B cell (primary cell): ENCODE results near the gene TCAIM. TPM values are rescaled to one million over a fixed set of nuclear protein-coding genes. Genes with fewer than 3 reads are reported as not detected.
"Not testable (repeated sequence)": the region's sequence is repeated elsewhere in the genome, so short reads cannot be mapped to it uniquely, and the experiment has no call there.

Experiments used
- ATAC-seq: fragments of 200-7000 bp; cut with Tn5 transposase; one replicate; pipeline ENCODE4 v1.10.0; 2021; ENCODE audit warnings: low read depth, mild to moderate bottlenecking, moderate number of reproducible peaks, moderate library complexity
- CTCF ChIA-PET: fragments of 350-600 bp; sonication (Branson Sonifier 250); formaldehyde crosslinking; loops from one replicate; lab custom pipeline; 2021; ENCODE audit warnings: antibody characterized with exemption, inconsistent platforms; lab: Charles Lee
- POLR2A ChIA-PET: fragments of 350-600 bp; sonication (Branson Sonifier 250); formaldehyde crosslinking; loops from one replicate; lab custom pipeline; 2021; ENCODE audit warnings: antibody characterized with exemption; lab: Charles Lee
- DNase-seq: peaks from one replicate; pipeline ENCODE4 v3.0.0; 2013
- H2AFZ ChIP-seq: 2 replicates; pipeline ENCODE4 v1.6.1; 2012; ENCODE audit warnings: mild to moderate bottlenecking, low read depth, low read length; ENCODE audit not compliant: insufficient read depth, poor library complexity, severe bottlenecking
- H3K27ac ChIP-seq, 2 donors: 1 replicate in 1 of 2; 2 replicates in 1 of 2; pipeline ENCODE4 v1.5.1; 2012 to 2013; ENCODE audit warnings: low read length in 2 of 2, mild to moderate bottlenecking in 2 of 2, moderate library complexity in 1 of 2
- H3K27me3 ChIP-seq, 4 experiments: fragments of 200-600 bp in 1 of 4; sonication (generic) in 1 of 4; replicated peaks in 1 of 4; 1 replicate in 2 of 4; 2 replicates in 2 of 4; pipeline versions ENCODE4 v1.6.1 to v1.7.0; 2013 to 2016; ENCODE audit warnings: low read length in 3 of 4, mild to moderate bottlenecking in 2 of 4, mixed read lengths in 1 of 4, moderate library complexity in 1 of 4; ENCODE audit not compliant: insufficient read depth in 4 of 4, control insufficient read depth in 3 of 4; ENCODE audit errors: control extremely low read depth in 1 of 4
- H3K36me3 ChIP-seq, 2 experiments: replicated peaks in 1 of 2; 1 replicate in 1 of 2; 2 replicates in 1 of 2; pipeline versions ENCODE4 v1.6.1 to v1.7.1; 2013; ENCODE audit warnings: low read length in 1 of 2; ENCODE audit not compliant: insufficient read depth in 2 of 2, control insufficient read depth in 1 of 2; ENCODE audit errors: control extremely low read depth in 1 of 2, extremely low read depth in 1 of 2
- H3K4me1 ChIP-seq, 2 donors: fragments of 200-600 bp in 1 of 2; sonication (generic) in 1 of 2; 1 replicate in 1 of 2; 2 replicates in 1 of 2; pipeline versions ENCODE4 v1.5.1 to v1.6.1; 2013 to 2017; ENCODE audit warnings: low read length in 2 of 2; ENCODE audit not compliant: control insufficient read depth in 2 of 2, insufficient read depth in 2 of 2
- H3K4me2 ChIP-seq: replicated peaks from 2 replicates; pipeline ENCODE3; 2012; ENCODE audit warnings: mild to moderate bottlenecking, low read depth, low read length; ENCODE audit not compliant: poor library complexity, severe bottlenecking
- H3K4me3 ChIP-seq, 5 experiments: fragments of 200-600 bp in 1 of 5; sonication (generic) in 1 of 5; 1 replicate in 3 of 5; 2 replicates in 2 of 5; pipeline versions ENCODE4 v1.5.1 to v1.7.0; 2011 to 2016; ENCODE audit warnings: low read length in 4 of 5, mild to moderate bottlenecking in 4 of 5, low read depth in 2 of 5, control low read depth in 1 of 5, moderate library complexity in 1 of 5; ENCODE audit not compliant: insufficient read depth in 1 of 5; ENCODE audit errors: control extremely low read depth in 1 of 5, extremely low read depth in 1 of 5
- H3K79me2 ChIP-seq: fragments of 200-600 bp; sonication (generic); one replicate; pipeline ENCODE4 v1.6.0; 2016; ENCODE audit warnings: low read length; ENCODE audit not compliant: control insufficient read depth, insufficient read depth
- H3K9ac ChIP-seq: fragments of 200-600 bp; sonication (generic); 2 replicates; pipeline ENCODE4 v1.6.1; 2017; ENCODE audit warnings: mild to moderate bottlenecking, low read length, moderate library complexity
- H3K9me3 ChIP-seq, 3 donors: one replicate each; pipeline versions ENCODE4 v1.6.1 to v1.7.1; 2013; ENCODE audit warnings: low read length in 2 of 3; ENCODE audit not compliant: control insufficient read depth in 2 of 3, insufficient read depth in 1 of 3; ENCODE audit errors: control extremely low read depth in 1 of 3
- H4K20me1 ChIP-seq: 2 replicates; pipeline ENCODE4 v1.6.0; 2012; ENCODE audit warnings: mild to moderate bottlenecking, low read length; ENCODE audit not compliant: insufficient read depth, control insufficient read depth, poor library complexity, severe bottlenecking
- H3K27ac Mint-ChIP-seq: one replicate; pipeline ENCODE4 v1.8.0; 2021; ENCODE audit warnings: mixed read lengths
- H3K27me3 Mint-ChIP-seq: one replicate; pipeline ENCODE4 v1.8.0; 2021; ENCODE audit warnings: mixed read lengths
- H3K4me1 Mint-ChIP-seq: one replicate; pipeline ENCODE4 v1.8.0; 2021; ENCODE audit warnings: mixed read lengths
- H3K4me3 Mint-ChIP-seq: one replicate; pipeline ENCODE4 v1.8.0; 2021; ENCODE audit warnings: mixed read lengths
- H3K9me3 Mint-ChIP-seq: one replicate; pipeline ENCODE4 v1.8.0; 2022; ENCODE audit warnings: mixed read lengths; ENCODE audit not compliant: insufficient read depth
- CTCF ChIP-seq: fragments of 200-600 bp; IDR thresholded peaks from one replicate; pipeline ENCODE4 v1.8.0; 2022; ENCODE audit warnings: antibody characterized with exemption, mild to moderate bottlenecking
- EZH2 ChIP-seq: IDR thresholded peaks from 2 replicates; pipeline ENCODE4 v1.6.1; 2012; ENCODE audit warnings: borderline replicate concordance, low read depth, mild to moderate bottlenecking, moderate library complexity, low read length; ENCODE audit not compliant: insufficient read depth, poor library complexity, severe bottlenecking
- WGBS: methylation state at CpG from one replicate; pipeline ENCODE4 v1.1.5; 2013; ENCODE audit warnings: missing lambda C conversion rate; ENCODE audit not compliant: insufficient coverage; 5-methylcytosine and 5-hydroxymethylcytosine counted together
- intact Hi-C: fragments of 100-400 bp; cut with micrococcal nuclease; formaldehyde crosslinking; loops from one replicate; pipeline ENCODE4 v1.10.0; 2022
- polyA plus RNA-seq: library from polyadenylated mRNA; depleted of rRNA; stranded (reverse); fragments of >200 nt; gene quantifications from 2 replicates; pipeline ENCODE4 v1.2.3, GENCODE V29; 2012
- total RNA-seq, 2 donors: library from RNA; stranded (reverse); fragments of 120-200 nt in 1 of 2; gene quantifications; 1 replicate in 1 of 2; 2 replicates in 1 of 2; pipeline versions ENCODE4 v1.2.3 to v1.2.4, GENCODE V29; 2013 to 2022

The TCAIM gene
- total and polyA plus RNA-seq, 2 donors (not counting 1 experiment from before 2014, with no cell fraction given) = 4.3 to 15.8 TPM

GRCh38 chr3:44416031-44417030 lies 77.8 kb downstream of the TCAIM start:
- 93% methylated on average over 9 of the region's 11 CpGs for WGBS
- H3K27ac ChIP-seq = no peak overlapping the region
- Mint-ChIP-seq H3K4me3 (no peak overlapping the region), H3K27me3 (no peaks in the 10 kb centered on the region), H3K27ac (no peak overlapping the region), H3K9me3 (no peaks in the 10 kb centered on the region), H3K4me1 (no peaks in the 10 kb centered on the region)
- no peak overlapping the region for H3K9ac ChIP-seq
- peaks cover 0 to 8% (median 0%) of the 10 kb centered on the region in 3 donors for H3K9me3 ChIP-seq
- H3K4me3 ChIP-seq = no peak overlapping the region
- H3K4me1 ChIP-seq = no peaks in the 10 kb centered on the region
- no peaks in the 10 kb centered on the region for H4K20me1 ChIP-seq
- POLR2A ChIA-PET = no interaction called here
- no peak for DNase-seq
- CTCF ChIA-PET = interaction anchor here (1.0 kb wide), 1 partner anchor 92 kb away, joined by 4 read pairs; no protein-coding TSS in a partner anchor
- no peaks in the 10 kb centered on the region for H3K36me3 ChIP-seq
- TF ChIP-seq EZH2 (no peak), CTCF (no peak)
- no peak overlapping the region for H3K4me2 ChIP-seq
- H3K27me3 ChIP-seq = no peaks in the 10 kb centered on the region
- ATAC-seq = no peak
- no peaks in the 10 kb centered on the region for H3K79me2 ChIP-seq
- no peak overlapping the region for H2AFZ ChIP-seq
- intact Hi-C loops = no loop called here

- H3K9me3 ChIP-seq, H2AFZ ChIP-seq, CTCF ChIA-PET, H3K4me1 ChIP-seq, H3K36me3 ChIP-seq, H3K4me3 ChIP-seq, DNase-seq, H3K27ac ChIP-seq, H3K4me2 ChIP-seq, H3K9me3 Mint-ChIP-seq, POLR2A ChIA-PET, H3K9ac ChIP-seq, H3K27me3 Mint-ChIP-seq, H3K79me2 ChIP-seq, ATAC-seq, H3K4me1 Mint-ChIP-seq, intact Hi-C loops, H4K20me1 ChIP-seq, H3K27me3 ChIP-seq, H3K4me3 Mint-ChIP-seq, H3K27ac Mint-ChIP-seq: not testable (repeated sequence)
- WGBS = no CpG with 5 or more reads among the region's 4 CpGs
Observed at GRCh38 chr3:44418118-44418517, 79.6 kb downstream of the TCAIM start.
